GM08714 (cell line): ENCODE data around the gene CTXN1.
"Not testable (repeated sequence)": the region's sequence is repeated elsewhere in the genome, so short reads cannot be mapped to it uniquely, and the experiment has no call there.

ENCODE experiments used
- H3K4me3 ChIP-seq: fragments of 200-500 bp; sonication (Bioruptor generic); 2 replicates; pipeline ENCODE4 v1.5.1; 2014; ENCODE audit warnings: mild to moderate bottlenecking, low read length, inconsistent platforms
- ZNF274 ChIP-seq: IDR thresholded peaks from 2 replicates; pipeline ENCODE4 v1.6.1; 2012; ENCODE audit warnings: mild to moderate bottlenecking, low read depth, low read length

Gene CTXN1

DNA sequence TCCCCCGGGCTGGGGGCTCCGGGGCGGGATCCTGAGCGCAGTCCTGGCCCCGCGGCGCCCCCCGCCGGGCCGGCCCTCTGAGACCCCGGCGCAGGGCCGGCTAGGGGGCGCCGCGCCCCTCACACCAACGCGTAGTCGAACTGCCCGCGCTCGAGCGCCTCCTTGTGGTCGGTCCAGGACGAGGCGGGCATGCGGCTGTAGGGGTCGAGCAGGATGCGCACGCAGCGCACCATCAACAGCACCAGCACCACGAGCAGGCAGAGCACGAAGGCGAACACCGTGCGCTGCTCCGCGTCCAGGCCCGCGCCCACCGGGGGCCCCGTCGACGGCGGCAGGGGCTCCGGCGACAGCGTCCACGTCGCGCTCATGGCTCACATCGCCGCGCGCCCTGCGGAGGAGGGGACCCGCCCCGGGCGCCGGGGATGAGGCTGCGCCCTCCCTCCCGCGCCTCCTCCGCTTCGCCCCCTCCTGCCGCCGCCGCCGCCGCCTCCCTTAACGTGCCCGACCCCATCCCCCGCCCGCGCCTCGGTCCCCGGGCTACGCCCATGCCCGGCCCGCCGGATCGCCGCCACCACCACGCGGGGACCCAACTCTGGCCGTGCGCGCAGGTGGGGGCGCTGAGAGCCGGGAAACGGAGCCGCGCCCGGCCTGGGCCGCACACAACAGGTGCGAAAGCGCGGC, 624 bp downstream of the CTXN1 start:
- H3K4me3 ChIP-seq: no peak overlapping the region; the same call in 1 of the 2 replicates
- no peak for TF ChIP-seq ZNF274

DNA sequence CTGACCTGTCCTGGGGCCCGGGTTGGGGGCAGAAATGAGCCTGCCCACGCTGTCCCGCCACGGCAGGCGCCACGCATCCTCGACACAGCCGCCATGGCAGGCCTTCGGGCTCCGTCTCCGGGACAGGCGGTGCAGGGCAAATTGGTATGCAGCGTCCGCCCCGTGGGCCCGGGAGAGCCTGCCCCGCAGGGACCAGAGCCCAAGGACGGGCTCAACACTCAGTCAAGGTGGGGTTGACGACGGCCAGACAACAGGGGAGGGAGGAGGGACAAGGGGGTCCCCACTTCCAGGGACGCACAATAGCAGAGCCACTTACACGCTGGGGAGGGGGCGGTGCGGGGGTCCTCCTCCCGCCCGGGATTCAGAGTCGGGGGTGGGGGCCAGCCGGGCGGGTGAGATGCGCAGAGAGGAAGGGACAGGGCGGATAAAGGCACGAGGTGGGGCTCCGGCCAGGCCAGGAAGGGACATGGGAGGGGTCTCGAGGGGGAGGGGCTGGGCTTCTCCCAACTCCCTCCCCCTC, 1.2 kb downstream of the CTXN1 start:
- H3K4me3 ChIP-seq: no peak overlapping the region
- TF ChIP-seq ZNF274: no peak

DNA sequence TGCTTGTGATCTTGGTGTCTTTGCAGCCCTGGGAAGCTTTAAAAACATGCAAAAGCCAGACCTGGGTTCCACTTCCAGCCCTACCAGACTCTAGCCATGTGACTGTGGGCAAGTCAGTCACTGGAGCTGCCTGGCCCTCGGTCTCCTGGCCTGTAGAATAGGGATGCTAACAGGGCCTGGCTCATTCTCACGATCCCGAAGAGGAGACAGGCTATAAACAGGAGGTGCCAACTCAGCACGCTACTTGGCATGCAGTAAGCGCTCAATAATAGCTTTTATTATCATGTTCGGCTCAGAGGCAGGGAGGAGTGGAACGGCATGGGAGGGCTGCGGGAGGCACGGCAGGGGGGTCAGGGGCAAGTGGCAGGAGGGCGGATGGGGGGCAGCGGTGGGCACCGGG, 1.7 kb downstream of the CTXN1 start:
- H3K4me3 ChIP-seq: no peak overlapping the region
- no peak for TF ChIP-seq ZNF274

DNA sequence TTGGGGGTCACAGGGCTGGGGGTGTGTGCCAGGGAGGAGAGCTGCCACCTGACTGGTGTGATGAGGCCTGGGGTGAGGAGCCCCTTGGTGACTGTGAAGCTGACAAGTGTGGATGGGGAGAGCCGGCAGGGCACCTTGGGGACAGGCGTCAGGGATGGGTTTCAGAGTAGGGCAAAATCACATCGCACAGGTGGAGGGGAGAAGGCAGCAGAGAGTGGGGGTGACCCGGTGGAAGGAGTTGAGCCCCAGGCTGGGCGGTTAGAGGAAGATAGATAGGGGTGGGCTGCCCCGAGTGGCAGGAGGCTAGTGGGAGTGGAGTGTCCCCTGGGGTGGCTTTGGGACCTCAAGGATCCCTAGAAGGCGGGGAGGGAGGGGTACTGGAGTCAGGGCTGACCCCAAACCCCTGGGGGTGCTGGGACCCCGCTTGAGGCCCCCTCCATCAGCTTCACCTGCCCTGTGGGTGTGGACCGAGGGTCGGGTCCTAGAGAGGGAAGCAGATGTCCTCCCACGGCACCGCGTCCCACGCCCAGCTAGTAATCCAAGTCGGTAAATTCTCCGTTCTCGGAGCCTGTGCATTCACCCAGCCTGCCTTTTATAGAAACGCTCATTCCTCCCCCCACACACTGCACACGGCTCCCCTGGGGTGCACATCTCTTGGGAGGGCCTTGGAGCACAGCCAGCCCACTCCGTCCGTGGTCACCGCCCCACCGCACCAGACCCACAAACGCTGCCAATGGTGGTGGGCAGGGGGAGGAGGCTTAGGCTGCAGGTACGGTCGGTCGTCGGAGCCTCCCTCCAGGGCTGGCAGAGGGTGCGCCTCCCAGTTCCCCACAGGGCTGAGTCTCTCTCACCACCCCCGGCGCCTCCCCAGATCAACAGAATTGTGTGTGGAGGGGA, 2.4 kb downstream of the CTXN1 start:
- no peak for TF ChIP-seq ZNF274
- no peak overlapping the region for H3K4me3 ChIP-seq

DNA sequence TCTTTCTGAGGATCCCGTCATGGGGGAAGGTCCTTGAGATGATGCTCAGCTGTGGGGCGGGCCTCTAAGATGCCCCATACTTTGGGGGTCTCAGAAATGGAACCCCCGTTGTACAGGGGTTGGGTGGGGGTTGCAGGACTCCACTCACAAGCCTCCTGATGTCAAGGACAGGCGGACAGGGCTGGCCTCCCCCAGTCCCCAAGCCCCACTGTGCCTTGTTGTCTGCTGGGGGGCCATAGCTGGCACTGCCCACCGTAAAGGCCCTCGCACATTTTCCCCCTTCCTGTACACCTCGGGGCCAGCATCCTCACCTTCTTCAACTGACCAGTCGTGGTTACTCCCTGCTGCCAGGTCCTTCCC, 3.1 kb downstream of the CTXN1 start:
- TF ChIP-seq ZNF274: no peak
- no peak overlapping the region for H3K4me3 ChIP-seq

DNA sequence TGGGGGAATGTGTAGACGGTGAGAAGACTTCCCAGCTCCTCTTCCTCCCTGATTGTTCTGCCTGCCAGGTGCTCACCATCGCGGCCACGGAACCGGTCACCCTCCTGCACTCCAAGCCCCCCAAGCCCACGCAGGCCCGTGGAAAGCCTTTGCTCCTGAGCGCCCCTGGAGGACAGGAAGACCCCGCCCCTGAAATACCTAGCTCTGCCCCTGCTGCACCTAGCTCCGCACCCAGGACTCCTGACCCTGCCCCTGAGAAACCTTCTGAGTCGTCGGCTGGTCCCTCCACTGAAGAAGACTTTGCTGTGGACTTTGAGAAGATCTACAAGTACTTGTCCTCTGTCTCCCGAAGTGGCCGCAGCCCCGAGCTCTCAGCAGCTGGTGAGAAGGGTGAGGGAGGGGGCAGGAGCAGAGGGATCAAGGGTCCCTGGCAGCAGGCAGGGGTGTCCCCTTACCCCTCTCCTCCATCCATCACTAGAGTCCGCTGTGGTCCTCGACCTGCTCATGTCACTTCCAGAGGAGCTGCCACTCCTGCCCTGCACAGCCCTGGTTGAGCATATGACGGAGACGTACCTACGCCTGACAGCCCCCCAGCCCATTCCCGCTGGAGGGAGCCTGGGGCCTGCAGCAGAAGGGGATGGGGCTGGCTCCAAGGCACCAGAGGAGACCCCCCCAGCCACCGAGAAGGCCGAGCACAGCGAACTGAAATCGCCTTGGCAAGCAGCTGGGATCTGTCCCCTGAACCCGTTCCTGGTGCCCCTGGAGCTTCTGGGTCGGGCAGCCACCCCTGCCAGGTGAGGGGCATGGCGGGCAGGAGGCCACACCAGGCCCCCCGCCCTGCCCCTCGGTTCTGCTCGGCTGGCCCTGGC, 3.7 kb downstream of the CTXN1 start:
- no peak for TF ChIP-seq ZNF274
- H3K4me3 ChIP-seq: no peak overlapping the region

DNA sequence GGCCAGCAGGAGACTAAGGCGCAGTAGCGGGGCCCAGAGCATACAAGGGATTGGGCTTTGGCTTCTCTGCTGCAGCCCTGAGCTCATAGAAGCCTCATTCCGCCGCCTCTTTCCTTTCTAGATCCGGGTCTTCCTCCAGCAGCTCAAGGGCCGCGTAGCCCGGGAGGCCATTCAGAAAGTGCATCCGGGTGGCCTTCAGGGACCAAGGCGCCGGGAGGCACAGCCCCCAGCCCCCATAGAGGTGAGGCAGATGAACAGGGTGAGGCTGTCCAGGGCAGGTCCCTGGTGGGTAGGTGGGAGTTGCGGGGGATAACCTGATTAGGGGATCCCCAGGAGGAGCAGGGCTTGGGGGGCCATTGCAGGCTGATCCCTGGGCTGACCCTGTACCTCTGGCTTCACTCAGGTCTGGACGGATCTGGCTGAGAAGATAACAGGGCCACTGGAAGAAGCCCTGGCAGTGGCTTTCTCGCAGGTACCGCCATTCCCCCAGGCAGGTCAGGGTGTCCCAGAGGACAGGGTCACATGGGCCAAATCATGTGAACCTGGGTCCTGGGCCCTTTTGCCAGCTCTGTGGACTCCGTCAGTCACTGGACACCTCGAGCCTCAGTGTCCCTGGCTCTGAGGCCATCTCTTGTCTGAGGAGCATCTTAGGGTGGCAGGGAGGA, 4.5 kb downstream of the CTXN1 start:
- no peak for TF ChIP-seq ZNF274

DNA sequence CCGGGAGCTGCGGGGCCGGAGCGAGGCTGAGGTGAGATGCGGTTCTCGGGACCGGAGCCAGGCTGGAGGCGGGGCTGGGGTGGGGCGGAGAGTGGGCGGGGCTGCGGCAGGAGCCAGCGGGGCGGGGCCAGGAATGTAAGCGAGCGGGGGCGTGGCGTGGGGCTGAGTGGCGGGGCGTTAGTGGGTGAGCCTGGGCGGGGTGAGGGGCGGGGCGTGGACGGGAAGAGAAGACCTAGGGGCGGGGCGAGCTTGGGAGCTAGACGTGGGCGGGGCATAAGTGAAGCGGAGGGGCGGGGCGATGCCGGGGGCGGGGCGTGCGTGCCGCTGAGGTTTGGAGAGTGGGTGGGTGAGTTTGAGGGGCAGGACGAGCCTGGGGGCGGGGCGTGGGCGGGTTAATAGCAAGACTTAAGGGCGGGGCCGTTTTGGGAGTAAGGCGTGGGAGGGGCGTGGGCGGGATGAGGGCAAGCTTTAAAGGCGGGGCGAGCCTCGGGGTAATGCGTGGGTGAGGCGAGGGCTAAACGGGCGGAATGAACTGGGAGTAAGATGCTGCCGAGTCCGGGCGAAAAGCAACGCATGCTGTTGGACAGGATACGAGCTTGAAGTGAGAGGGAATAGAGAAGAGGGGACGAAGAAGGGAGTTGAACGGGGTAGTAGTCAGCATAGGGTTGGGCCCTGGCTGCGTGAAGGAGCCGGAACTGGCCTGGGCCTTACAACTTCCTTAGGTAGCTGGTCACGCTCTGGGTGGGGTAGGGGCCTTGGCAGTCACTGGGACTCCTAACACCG, 5.2 kb downstream of the CTXN1 start:
- peak overlapping the region; percentile 64; the same call in 1 of the 2 replicates for H3K4me3 ChIP-seq
- TF ChIP-seq ZNF274: no peak

More for the DNA sequence above, 4.5 kb downstream of the CTXN1 start:
- H3K4me3 ChIP-seq: peak overlapping the region; percentile 47; the same call in 1 of the 2 replicates

DNA sequence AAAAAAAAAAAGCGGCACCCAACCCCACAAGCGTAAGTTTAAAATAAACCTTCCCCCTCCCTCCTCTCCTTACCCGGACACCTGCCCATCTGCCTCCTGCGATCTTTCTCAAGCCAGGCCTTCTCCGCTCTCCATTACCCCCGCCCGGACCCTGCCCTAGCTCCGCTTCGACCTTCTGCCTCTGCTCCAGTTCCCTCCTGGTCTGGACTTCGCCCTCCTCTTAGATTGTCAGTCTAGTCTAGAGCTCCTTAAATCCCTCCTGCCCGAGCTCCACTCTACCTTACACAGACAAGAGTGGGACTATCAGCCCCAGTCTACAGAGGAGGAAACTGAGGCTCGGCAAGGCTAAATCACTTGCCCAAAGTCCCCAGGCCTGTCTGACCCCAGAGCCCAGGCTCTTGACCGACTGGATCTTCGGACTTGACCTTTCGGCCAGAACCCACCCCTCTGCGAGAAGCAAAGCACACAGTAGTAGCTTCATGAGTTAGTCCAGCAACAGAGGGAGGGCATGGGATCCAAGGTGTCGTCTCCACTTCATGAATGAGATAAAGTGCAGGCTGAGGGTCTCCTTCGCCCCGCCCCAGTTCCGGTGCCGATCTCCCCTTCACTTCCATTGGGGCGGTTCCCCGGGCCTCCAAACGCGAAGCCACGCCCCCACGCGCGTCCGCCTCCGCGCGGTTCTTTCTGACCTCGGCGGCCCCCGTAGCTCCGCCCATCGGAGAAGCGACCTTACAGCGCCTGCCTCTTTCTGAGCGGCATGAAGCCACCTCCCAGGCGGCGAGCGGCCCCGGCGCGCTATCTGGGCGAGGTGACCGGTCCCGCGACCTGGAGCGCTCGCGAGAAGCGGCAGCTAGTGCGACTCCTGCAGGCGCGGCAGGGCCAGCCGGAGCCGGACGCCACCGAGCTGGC, 6.1 kb downstream of the CTXN1 start, which contains the start of gene SNAPC2:
SNAPC2 (plus strand) TSS at position 729 of the 909 bp plus-strand sequence; CDS start at position 758, 29 bp downstream.
- TF ChIP-seq ZNF274: no peak
- peak within 1 kb of the TSS; percentile 64; the same call in 1 of the 2 replicates for H3K4me3 ChIP-seq

GRCh38 chr19:7918615-7919421, 7.1 kb downstream of the CTXN1 start:
- no peak overlapping the region for H3K4me3 ChIP-seq
- no peak for TF ChIP-seq ZNF274

DNA sequence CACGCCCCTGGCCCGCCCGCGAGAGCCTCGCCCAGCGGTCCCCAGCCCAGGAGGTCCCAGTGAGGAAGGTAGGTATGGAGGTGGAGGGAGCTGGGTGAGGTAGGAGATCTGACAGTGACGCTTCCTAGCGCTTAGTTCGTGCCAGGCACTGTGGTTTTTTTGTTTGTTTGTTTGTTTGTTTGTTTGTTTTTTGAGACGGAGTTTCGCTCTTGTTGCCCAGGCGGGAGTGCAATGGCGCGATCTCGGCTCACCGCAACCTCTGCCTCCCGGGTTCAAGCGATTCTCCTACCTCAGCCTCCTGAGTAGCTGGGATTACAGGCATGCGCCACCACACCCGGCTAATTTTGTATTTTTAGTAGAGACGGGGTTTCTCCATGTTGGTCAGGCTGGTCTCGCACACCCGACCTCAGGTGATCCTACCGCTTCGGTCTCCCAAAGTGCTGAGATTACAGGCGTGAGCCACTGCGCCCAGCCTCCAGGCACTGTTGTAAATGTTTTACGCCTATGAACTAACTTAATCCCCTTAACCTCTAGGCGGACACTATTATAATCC, 7.8 kb downstream of the CTXN1 start:
- not testable (repeated sequence) for H3K4me3 ChIP-seq
